ENCODE results near the gene ZBTB1.

GRCh38 chr14:64491637-64492036, 12.9 kb upstream of the ZBTB1 start:
- TF ChIP-seq, protein P1, sequence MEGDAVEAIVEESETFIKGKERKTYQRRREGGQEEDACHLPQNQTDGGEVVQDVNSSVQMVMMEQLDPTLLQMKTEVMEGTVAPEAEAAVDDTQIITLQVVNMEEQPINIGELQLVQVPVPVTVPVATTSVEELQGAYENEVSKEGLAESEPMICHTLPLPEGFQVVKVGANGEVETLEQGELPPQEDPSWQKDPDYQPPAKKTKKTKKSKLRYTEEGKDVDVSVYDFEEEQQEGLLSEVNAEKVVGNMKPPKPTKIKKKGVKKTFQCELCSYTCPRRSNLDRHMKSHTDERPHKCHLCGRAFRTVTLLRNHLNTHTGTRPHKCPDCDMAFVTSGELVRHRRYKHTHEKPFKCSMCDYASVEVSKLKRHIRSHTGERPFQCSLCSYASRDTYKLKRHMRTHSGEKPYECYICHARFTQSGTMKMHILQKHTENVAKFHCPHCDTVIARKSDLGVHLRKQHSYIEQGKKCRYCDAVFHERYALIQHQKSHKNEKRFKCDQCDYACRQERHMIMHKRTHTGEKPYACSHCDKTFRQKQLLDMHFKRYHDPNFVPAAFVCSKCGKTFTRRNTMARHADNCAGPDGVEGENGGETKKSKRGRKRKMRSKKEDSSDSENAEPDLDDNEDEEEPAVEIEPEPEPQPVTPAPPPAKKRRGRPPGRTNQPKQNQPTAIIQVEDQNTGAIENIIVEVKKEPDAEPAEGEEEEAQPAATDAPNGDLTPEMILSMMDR (IDR thresholded peaks at IDR 0.05; ENCODE audit: insufficient read depth, low read length, poor library complexity, severe bottlenecking): no peak
- TF ChIP-seq EZH2phosphoT487 (conservative IDR thresholded peaks at IDR 0.05; ENCODE audit: low read length): no peak
